CD4-positive, alpha-beta T cell treated with Interleukin-2 at 100 ng/mL for 4 hours (primary cell): ENCODE data around the gene SLC34A1.

ENCODE experiments used
- DNase-seq: peaks from one replicate; pipeline ENCODE4 v3.0.0-alpha.2; 2020; ENCODE audit warnings: low spot score

The SLC34A1 gene

GRCh38 chr5:177446200-177447065, 62.2 kb downstream of the SLC34A1 start, which contains the start of gene PRR7:
TSS of gene PRR7 (plus strand) at chr5:177446814. CDS start at chr5:177455068, 8,254 bp downstream.
- DNase-seq: peak; percentile 75

- peak; percentile 86 for DNase-seq
Observed at GRCh38 chr5:177447066-177447610, 62.9 kb downstream of the SLC34A1 start.

- DNase-seq: no peak
Observed at GRCh38 chr5:177447611-177448243, 63.5 kb downstream of the SLC34A1 start.
